ENCODE results near the gene MMP25.

Gene MMP25

GRCh38 chr16:3017794-3018506 is 28.4 kb upstream of the MMP25 start, which contains the start of gene CLDN6:
CLDN6 (minus strand) TSS chr16:3018183; CDS start chr16:3016021, 2,162 bp downstream.
- peak; percentile 64 for DNase-seq

GRCh38 chr16:3019594-3020246 is 26.6 kb upstream of the MMP25 start:
- DNase-seq = no peak

GRCh38 chr16:3020247-3020603 is 26.1 kb upstream of the MMP25 start, which contains the start of gene TNFRSF12A:
TNFRSF12A (plus strand) TSS chr16:3020368; CDS start chr16:3020398, 30 bp downstream.
- DNase-seq = peak; percentile 85

GRCh38 chr16:3020604-3021448 is 25.5 kb upstream of the MMP25 start:
- DNase-seq = peak; percentile 82

GRCh38 chr16:3021449-3022207 is 24.7 kb upstream of the MMP25 start:
- DNase-seq = no peak

- peak; percentile 56 for DNase-seq
Observed at GRCh38 chr16:3022208-3022683, 24.1 kb upstream of the MMP25 start.

GRCh38 chr16:3022684-3023414 is 23.5 kb upstream of the MMP25 start:
- peak; percentile 53 for DNase-seq

GRCh38 chr16:3023415-3023668 is 23.0 kb upstream of the MMP25 start:
- DNase-seq = no peak

- DNase-seq = peak; percentile 99
Observed at GRCh38 chr16:3023669-3024478, 22.5 kb upstream of the MMP25 start, which contains the start of the genes HCFC1R1 and THOC6. HCFC1R1 (minus strand) TSS chr16:3023942; CDS start chr16:3023941, 1 bp downstream. THOC6 (plus strand) TSS chr16:3024035; CDS start chr16:3024327, 292 bp downstream.

GRCh38 chr16:3025032-3026002 is 21.0 kb upstream of the MMP25 start:
- no peak for DNase-seq

GRCh38 chr16:3026003-3026378 is 20.4 kb upstream of the MMP25 start:
- DNase-seq = no peak

GRCh38 chr16:3026609-3027488 is 19.5 kb upstream of the MMP25 start:
- no peak for DNase-seq

- no peak for DNase-seq
Observed at GRCh38 chr16:3027489-3027795, 18.9 kb upstream of the MMP25 start.

- DNase-seq = peak; percentile 81
Observed at GRCh38 chr16:3027983-3028715, 18.2 kb upstream of the MMP25 start.

GRCh38 chr16:3028716-3029319 is 17.5 kb upstream of the MMP25 start:
- no peak for DNase-seq

GRCh38 chr16:3029491-3030221 is 16.7 kb upstream of the MMP25 start:
- peak; percentile 67 for DNase-seq
